ENCODE data around the gene OST4.

The OST4 gene

DNA sequence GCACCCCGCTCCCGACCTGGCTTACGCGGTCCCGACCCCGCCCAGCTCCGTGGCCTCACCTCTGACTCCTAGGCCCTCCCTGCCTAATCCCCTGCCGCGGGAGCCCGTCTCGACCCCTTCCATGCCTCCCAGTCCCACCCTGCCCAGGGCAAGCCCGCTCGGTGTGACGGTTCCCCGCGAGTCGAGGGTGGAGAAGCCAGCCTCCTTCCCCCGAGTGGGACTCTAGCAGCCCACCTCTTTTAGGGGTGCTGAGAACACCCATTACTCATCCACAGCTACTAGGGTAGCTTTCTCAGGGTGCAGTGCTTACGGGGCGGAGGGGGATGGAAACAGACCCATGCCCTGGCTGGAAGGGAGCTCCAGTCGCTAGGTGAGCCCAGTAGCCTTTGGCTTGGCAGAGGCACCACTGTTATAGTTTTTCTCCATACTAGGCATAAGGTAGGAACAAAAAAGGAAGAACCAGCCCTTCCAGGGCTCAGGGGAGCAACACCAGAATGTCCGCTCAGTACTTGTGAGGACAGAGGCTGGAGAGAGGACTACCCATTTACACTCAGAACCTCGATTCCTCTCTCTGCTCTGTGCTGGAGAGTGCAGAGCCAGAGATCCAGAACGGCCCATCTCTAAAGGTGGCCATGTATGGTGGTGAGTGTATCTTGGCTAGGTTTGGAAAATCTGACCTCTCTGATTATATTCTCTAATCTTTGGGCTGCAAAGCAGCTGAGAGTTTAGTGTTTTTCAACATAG, 19.4 kb downstream of the OST4 start:
- no peak for DNase-seq (ENCODE audit: low read depth)
- peak overlapping the region; percentile 84 for H3K4me3 ChIP-seq (ENCODE audit: control insufficient read depth, low read depth, low read length)
- TF ChIP-seq, protein P1, sequence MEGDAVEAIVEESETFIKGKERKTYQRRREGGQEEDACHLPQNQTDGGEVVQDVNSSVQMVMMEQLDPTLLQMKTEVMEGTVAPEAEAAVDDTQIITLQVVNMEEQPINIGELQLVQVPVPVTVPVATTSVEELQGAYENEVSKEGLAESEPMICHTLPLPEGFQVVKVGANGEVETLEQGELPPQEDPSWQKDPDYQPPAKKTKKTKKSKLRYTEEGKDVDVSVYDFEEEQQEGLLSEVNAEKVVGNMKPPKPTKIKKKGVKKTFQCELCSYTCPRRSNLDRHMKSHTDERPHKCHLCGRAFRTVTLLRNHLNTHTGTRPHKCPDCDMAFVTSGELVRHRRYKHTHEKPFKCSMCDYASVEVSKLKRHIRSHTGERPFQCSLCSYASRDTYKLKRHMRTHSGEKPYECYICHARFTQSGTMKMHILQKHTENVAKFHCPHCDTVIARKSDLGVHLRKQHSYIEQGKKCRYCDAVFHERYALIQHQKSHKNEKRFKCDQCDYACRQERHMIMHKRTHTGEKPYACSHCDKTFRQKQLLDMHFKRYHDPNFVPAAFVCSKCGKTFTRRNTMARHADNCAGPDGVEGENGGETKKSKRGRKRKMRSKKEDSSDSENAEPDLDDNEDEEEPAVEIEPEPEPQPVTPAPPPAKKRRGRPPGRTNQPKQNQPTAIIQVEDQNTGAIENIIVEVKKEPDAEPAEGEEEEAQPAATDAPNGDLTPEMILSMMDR (conservative IDR thresholded peaks at IDR 0.05; ENCODE audit: control insufficient read depth, insufficient read depth, low read depth, low read length) = no peak

DNA sequence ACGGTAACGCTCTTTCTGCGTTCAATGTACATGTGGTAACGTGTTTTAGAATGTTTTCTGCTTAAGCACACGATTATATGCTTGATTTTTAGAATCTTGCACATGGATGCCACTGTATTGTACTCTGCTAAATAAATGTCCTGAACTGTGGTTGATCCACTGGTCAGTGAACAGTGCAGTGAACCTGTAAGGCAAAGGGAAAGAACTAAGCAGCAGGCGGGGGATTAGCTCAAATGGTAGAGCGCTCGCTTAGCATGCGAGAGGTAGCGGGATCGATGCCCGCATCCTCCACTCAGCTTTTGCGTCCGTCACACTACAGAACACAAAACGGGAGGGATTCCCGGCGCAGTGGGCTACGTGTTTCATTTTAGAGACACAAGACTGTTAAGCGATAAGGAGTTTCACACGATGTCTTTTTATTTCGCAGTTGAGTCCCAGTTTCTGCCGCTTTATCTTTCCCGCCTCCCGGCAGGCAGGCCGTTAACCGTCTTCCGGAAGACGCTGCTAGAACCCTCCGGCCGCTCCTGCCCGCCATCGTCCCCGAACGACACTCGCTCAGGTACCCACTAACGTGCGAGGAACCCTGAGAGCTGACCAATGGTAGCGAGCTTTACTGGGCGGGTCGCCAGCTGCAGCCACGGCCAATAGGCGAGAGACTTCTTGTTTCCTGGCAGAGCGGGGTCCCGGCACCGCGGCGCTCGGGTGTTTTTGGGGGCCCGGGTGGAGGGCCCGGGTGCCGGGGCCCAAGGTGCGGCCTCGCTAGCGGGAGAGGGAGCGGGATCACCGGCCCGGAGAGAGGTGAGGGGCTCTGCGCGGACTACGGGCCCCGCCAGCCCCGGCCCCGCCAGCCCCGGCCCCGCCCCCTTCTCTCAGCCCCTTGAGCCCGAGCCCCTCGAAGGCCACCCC, 20.2 kb downstream of the OST4 start, which contains the start of gene AGBL5:
AGBL5 (plus strand) TSS at position 673 of the 906 bp plus-strand sequence. CDS start 1,291 bp downstream, outside the sequence.
- TF ChIP-seq, protein P1 (conservative IDR thresholded peaks at IDR 0.05; ENCODE audit: control insufficient read depth, insufficient read depth, low read depth, low read length) = no peak
- peak; percentile 90 for DNase-seq (ENCODE audit: low read depth)
- H3K4me3 ChIP-seq (ENCODE audit: control insufficient read depth, low read depth, low read length) = peak within 1 kb of the TSS; percentile 84

DNA sequence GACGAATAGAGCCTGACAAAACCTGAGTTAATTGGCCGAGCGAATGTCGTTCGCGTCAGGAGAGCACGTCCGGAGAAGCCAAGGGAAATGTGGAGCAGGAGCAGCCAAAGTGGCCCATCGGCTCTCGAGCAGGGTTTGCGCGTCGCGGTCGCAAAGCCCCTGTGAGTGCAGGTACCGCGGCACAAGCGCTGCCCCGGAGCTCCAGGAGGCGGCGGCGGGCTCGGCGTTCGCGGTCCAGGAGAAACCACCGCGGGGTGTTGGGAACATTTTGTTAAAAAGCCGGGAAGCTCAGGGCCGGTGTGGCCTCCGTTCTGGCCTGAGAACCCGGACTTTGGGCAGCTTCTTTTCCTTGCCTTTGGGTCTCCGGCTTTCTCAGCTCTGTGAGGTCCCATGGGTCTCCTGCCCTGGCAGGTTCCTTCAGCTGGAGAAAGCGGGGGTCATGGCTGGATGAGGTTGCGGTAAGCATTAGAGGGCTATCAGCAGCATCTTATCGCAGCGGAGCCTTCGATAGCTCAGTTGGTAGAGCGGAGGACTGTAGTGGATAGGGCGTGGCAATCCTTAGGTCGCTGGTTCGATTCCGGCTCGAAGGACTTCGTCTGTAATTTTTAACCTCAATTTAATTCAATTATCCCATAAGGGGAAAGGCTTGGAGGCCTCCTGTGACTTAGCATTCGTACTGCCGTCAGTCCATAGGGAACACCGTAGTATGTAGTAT, 21.0 kb downstream of the OST4 start:
- TF ChIP-seq, protein P1 (conservative IDR thresholded peaks at IDR 0.05; ENCODE audit: control insufficient read depth, insufficient read depth, low read depth, low read length) = peak; percentile 24
- DNase-seq (ENCODE audit: low read depth) = peak; percentile 97
- peak overlapping the region; percentile 84 for H3K4me3 ChIP-seq (ENCODE audit: control insufficient read depth, low read depth, low read length)

DNA sequence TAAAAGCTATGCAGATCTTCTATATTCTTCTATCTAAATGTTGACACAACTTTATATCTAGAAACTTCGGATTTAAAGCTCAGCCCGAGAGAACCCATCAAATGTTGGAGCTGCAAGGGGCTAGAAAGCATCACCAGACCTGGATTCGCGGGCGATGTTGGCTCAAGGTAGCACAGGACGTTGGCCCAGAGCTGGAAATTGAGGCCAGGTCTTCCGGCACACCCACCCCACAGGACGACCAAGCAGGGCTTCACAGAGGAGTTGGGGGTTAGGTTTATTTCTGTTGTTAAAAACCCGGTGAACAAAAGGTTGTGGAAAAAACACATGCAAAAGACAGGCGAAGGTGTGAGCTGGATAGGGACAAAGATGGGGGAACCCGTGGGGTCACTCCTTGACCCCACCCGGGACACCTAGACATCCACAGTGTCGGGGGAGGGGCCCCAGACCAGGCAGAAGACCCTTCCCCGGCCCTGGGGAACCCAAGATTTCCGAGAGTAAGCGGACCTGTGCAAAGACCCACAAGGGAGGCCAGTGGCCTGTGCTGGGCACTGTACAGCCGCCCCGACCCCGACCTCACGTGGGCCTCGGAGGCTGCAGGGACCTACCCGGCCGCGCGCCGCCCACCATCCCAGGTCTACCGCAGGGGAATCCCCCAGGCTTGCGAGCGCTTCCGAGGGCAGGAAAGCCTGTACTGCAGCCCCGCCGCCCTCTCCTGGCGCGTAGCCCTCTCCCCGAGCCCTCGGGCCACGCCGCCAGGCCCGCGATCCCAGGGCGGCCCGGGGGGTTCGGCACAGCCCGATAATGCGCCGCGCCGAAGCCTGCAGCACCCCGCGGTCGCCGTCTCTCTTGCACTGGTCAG, 21.8 kb downstream of the OST4 start:
- TF ChIP-seq, protein P1 (conservative IDR thresholded peaks at IDR 0.05; ENCODE audit: control insufficient read depth, insufficient read depth, low read depth, low read length) = no peak
- no peak for DNase-seq (ENCODE audit: low read depth)
- H3K4me3 ChIP-seq (ENCODE audit: control insufficient read depth, low read depth, low read length) = peak overlapping the region; percentile 75

DNA sequence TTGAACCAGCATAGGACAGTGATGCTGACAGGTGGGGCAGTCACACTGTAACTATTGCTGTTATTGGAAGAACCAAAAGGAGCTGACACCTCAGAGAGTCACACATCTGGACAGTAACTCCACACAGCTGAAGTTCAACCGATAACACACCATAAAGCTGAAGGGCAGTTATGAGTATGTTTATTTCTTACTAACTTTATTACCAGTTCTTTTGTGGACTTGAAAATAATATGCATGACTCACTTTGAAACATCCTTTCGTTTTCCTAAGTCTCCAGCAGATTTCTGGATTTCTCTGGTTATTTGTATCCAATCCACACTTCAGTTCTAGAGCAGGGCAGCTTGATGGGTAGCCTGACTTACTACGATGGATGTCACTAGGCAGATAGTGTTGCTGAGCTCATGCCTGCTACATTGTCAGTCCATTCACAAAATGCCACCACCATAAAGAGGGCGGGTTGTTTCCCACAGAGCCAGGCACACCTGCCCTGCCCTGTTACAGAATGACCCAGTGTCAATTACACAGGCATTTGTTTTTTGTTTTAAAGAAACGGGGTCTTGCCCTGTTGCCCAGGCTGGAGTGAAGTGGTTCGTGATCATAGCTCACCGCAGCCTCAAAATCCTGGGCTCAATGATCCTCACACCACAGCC, 28.3 kb downstream of the OST4 start:
- no peak overlapping the region for H3K4me3 ChIP-seq (ENCODE audit: control insufficient read depth, low read depth, low read length)
- DNase-seq (ENCODE audit: low read depth) = peak; percentile 44
- TF ChIP-seq, protein P1 (conservative IDR thresholded peaks at IDR 0.05; ENCODE audit: control insufficient read depth, insufficient read depth, low read depth, low read length) = no peak
